ENCODE data around the gene GPR15. TPM values are rescaled to one million over a fixed set of nuclear protein-coding genes. Genes with fewer than 3 reads are reported as not detected.

The GPR15 gene
- total RNA-seq: not detected

- no peaks in the 10 kb centered on the region for H3K9me3 ChIP-seq
- no peak within 1 kb of the TSS for H3K4me3 ChIP-seq
- H3K27me3 ChIP-seq: peaks cover 4% of the 10 kb centered on the region
- H3K27ac ChIP-seq: no peak within 1 kb of the TSS
- TF ChIP-seq POLR2A (IDR thresholded peaks at IDR 0.05): no peak
- TF ChIP-seq POLR2AphosphoS5 (IDR thresholded peaks at IDR 0.05): no peak
- no peak for TF ChIP-seq CTCF (IDR thresholded peaks at IDR 0.05)
- no peak for TF ChIP-seq EP300 (IDR thresholded peaks at IDR 0.05)
- no peak for DNase-seq (ENCODE audit: low spot score in 2 of 2)
- WGBS: 78% methylated on average over 7 of the region's 7 CpGs
- H3K36me3 ChIP-seq: no peaks in the 10 kb centered on the region
- no peaks in the 10 kb centered on the region for H3K4me1 ChIP-seq
Measured at GRCh38 chr3:98531622-98532274, at the start of gene GPR15. Gene GPR15, plus strand, starts transcription at chr3:98531978. Its CDS starts 56 bp downstream, at chr3:98532034.

- H3K4me1 ChIP-seq: peaks cover 5% of the 10 kb centered on the region
- no peak for TF ChIP-seq POLR2AphosphoS5 (IDR thresholded peaks at IDR 0.05)
- no peak for TF ChIP-seq EP300 (IDR thresholded peaks at IDR 0.05)
- no peak for TF ChIP-seq CTCF (IDR thresholded peaks at IDR 0.05)
- TF ChIP-seq POLR2A (IDR thresholded peaks at IDR 0.05): no peak
- no peak for DNase-seq (ENCODE audit: low spot score in 2 of 2)
Measured at GRCh38 chr3:98482717-98483482, 48.9 kb upstream of the GPR15 start.

GRCh38 chr3:98483626-98484025 lies 48.2 kb upstream of the GPR15 start:
- TF ChIP-seq EP300 (IDR thresholded peaks at IDR 0.05) (no peak), POLR2A (IDR thresholded peaks at IDR 0.05) (no peak), POLR2AphosphoS5 (IDR thresholded peaks at IDR 0.05) (no peak), CTCF (IDR thresholded peaks at IDR 0.05) (no peak)
- H3K4me3 ChIP-seq: no peak overlapping the region
- WGBS: 71% methylated on average over 3 of the region's 3 CpGs
- no peaks in the 10 kb centered on the region for H3K36me3 ChIP-seq
- H3K27me3 ChIP-seq: no peaks in the 10 kb centered on the region
- no peak for DNase-seq (ENCODE audit: low spot score in 2 of 2)
- H3K27ac ChIP-seq: no peak overlapping the region
- H3K4me1 ChIP-seq: peaks cover 5% of the 10 kb centered on the region
- H3K9me3 ChIP-seq: peaks cover 3% of the 10 kb centered on the region

More at GRCh38 chr3:98482717-98483482, 48.9 kb upstream of the GPR15 start:
- 39% methylated on average over 3 of the region's 3 CpGs for WGBS
- Histone ChIP-seq H3K27me3 (no peaks in the 10 kb centered on the region), H3K36me3 (no peaks in the 10 kb centered on the region), H3K4me3 (no peak overlapping the region), H3K27ac (no peak overlapping the region), H3K9me3 (peaks cover 2% of the 10 kb centered on the region)

DNA sequence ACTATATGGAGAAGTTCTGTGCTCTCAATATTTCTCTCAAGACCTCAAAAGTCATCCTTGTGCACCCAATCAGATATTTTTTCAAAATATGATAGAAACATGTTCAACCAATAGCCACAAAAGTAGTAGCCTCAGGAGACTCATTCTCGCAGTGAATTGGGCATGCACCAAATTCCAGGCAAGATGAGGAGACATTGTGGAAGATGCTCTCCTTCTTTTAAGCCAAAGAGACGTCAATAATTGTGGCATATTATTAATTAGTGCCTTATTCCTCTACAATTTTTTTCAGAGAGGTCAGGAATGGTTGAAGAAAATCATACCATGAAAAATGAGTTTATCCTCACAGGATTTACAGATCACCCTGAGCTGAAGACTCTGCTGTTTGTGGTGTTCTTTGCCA lies 34.4 kb upstream of the GPR15 start, which contains the start of gene OR5K2:
Gene OR5K2 (plus strand): TSS at position 301 of the 400 bp plus-strand sequence. CDS start 0 bp downstream, at position 301.
- peaks cover 9% of the 10 kb centered on the region for H3K4me1 ChIP-seq
- no peak for DNase-seq (ENCODE audit: low spot score in 2 of 2)
- no peak within 1 kb of the TSS for H3K27ac ChIP-seq
- H3K27me3 ChIP-seq: no peaks in the 10 kb centered on the region
- 85% methylated on average over 2 of the region's 2 CpGs for WGBS
- no peaks in the 10 kb centered on the region for H3K9me3 ChIP-seq
- H3K4me3 ChIP-seq: no peak within 1 kb of the TSS
- H3K36me3 ChIP-seq: no peaks in the 10 kb centered on the region
- TF ChIP-seq POLR2A (IDR thresholded peaks at IDR 0.05): no peak
- no peak for TF ChIP-seq POLR2AphosphoS5 (IDR thresholded peaks at IDR 0.05)
- no peak for TF ChIP-seq CTCF (IDR thresholded peaks at IDR 0.05)
- TF ChIP-seq EP300 (IDR thresholded peaks at IDR 0.05): no peak

- no peaks in the 10 kb centered on the region for H3K9me3 ChIP-seq
- WGBS: 83% methylated on average over 4 of the region's 4 CpGs
- H3K4me3 ChIP-seq: no peak overlapping the region
- no peak overlapping the region for H3K27ac ChIP-seq
- no peaks in the 10 kb centered on the region for H3K27me3 ChIP-seq
- no peaks in the 10 kb centered on the region for H3K36me3 ChIP-seq
- TF ChIP-seq POLR2A (IDR thresholded peaks at IDR 0.05) (no peak), POLR2AphosphoS5 (IDR thresholded peaks at IDR 0.05) (no peak), CTCF (IDR thresholded peaks at IDR 0.05) (no peak)
- H3K4me1 ChIP-seq: peaks cover 14% of the 10 kb centered on the region
- no peak for DNase-seq (ENCODE audit: low spot score in 2 of 2)
Measured at GRCh38 chr3:98500019-98500418, 31.8 kb upstream of the GPR15 start.
